H9 (cell line): ENCODE results near the gene CHPF. TPM values are rescaled to one million over a fixed set of nuclear protein-coding genes. Genes with fewer than 3 reads are reported as not detected.

Experiments
- DNase-seq: peaks from one replicate; pipeline ENCODE4 v3.0.0-alpha.2; 2017
- H2AFZ ChIP-seq: one replicate; pipeline ENCODE4 v1.6.1; 2013; ENCODE audit warnings: mild to moderate bottlenecking, low read length, control low read depth, moderate library complexity
- H2AK5ac ChIP-seq: 2 replicates; pipeline ENCODE4 v1.6.1; 2013; ENCODE audit warnings: low read length, control low read depth, mixed read lengths; ENCODE audit not compliant: insufficient read length
- H2BK120ac ChIP-seq: one replicate; pipeline ENCODE4 v1.6.1; 2013; ENCODE audit warnings: low read depth, mild to moderate bottlenecking, low read length, control low read depth, inconsistent platforms; ENCODE audit not compliant: poor library complexity, severe bottlenecking
- H2BK12ac ChIP-seq: 2 replicates; pipeline ENCODE4 v1.6.1; 2013; ENCODE audit warnings: low read length, control low read depth, mixed read lengths, low read depth; ENCODE audit not compliant: insufficient read length
- H2BK15ac ChIP-seq: 2 replicates; pipeline ENCODE4 v1.6.1; 2013; ENCODE audit warnings: low read depth, low read length, control low read depth
- H2BK20ac ChIP-seq: one replicate; pipeline ENCODE4 v1.6.1; 2013; ENCODE audit warnings: low read depth, mild to moderate bottlenecking, low read length, control low read depth, inconsistent platforms; ENCODE audit not compliant: poor library complexity, severe bottlenecking
- H2BK5ac ChIP-seq: 2 replicates; pipeline ENCODE4 v1.6.1; 2013; ENCODE audit warnings: low read length, control low read depth, mixed read lengths; ENCODE audit not compliant: insufficient read length
- H3K14ac ChIP-seq: 2 replicates; pipeline ENCODE4 v1.6.1; 2013; ENCODE audit warnings: low read length, control low read depth; ENCODE audit not compliant: insufficient read depth
- H3K18ac ChIP-seq: 2 replicates; pipeline ENCODE4 v1.6.1; 2013; ENCODE audit warnings: low read depth, mild to moderate bottlenecking, mixed read lengths, low read length, control low read depth; ENCODE audit not compliant: insufficient read length
- H3K23ac ChIP-seq: 2 replicates; pipeline ENCODE4 v1.6.1; 2013; ENCODE audit warnings: low read length, control low read depth, mixed read lengths, low read depth; ENCODE audit not compliant: insufficient read length
- H3K23me2 ChIP-seq: 2 replicates; pipeline ENCODE4 v1.6.1; 2013; ENCODE audit warnings: low read depth, mild to moderate bottlenecking, mixed read lengths, low read length, control low read depth; ENCODE audit not compliant: insufficient read length, poor library complexity, severe bottlenecking
- H3K27ac ChIP-seq: 2 replicates; pipeline ENCODE4 v1.5.1; 2013; ENCODE audit warnings: low read length, control low read depth, mixed read lengths, low read depth; ENCODE audit not compliant: insufficient read length
- H3K27me3 ChIP-seq: 2 replicates; pipeline ENCODE4 v1.6.1; 2013; ENCODE audit warnings: low read length, control low read depth, inconsistent platforms; ENCODE audit not compliant: insufficient read depth
- H3K4ac ChIP-seq: 2 replicates; pipeline ENCODE4 v1.6.1; 2013; ENCODE audit warnings: low read depth, mild to moderate bottlenecking, control low read depth, inconsistent platforms, low read length, moderate library complexity
- H3K4me1 ChIP-seq: 2 replicates; pipeline ENCODE4 v1.6.1; 2013; ENCODE audit warnings: low read length, control low read depth, inconsistent platforms; ENCODE audit not compliant: insufficient read depth
- H3K4me2 ChIP-seq: 2 replicates; pipeline ENCODE4 v1.6.1; 2013; ENCODE audit warnings: low read length, control low read depth, mixed read lengths; ENCODE audit not compliant: insufficient read length, insufficient read depth
- H3K56ac ChIP-seq: 2 replicates; pipeline ENCODE4 v1.6.1; 2013; ENCODE audit warnings: low read depth, mild to moderate bottlenecking, mixed read lengths, low read length, control low read depth; ENCODE audit not compliant: insufficient read length
- H3K79me1 ChIP-seq: 2 replicates; pipeline ENCODE4 v1.6.1; 2013; ENCODE audit warnings: low read depth, mild to moderate bottlenecking, moderate library complexity, low read length, control low read depth, inconsistent platforms; ENCODE audit not compliant: insufficient read depth, poor library complexity, severe bottlenecking
- H3K79me2 ChIP-seq: 2 replicates; pipeline ENCODE4 v1.6.1; 2013; ENCODE audit warnings: low read length, control low read depth, inconsistent platforms; ENCODE audit not compliant: insufficient read depth
- H3K9ac ChIP-seq: 2 replicates; pipeline ENCODE4 v1.6.1; 2013; ENCODE audit warnings: low read length, control low read depth, mixed read lengths; ENCODE audit not compliant: insufficient read length; ENCODE audit errors: extremely low read depth
- H3K9me3 ChIP-seq: one replicate; pipeline ENCODE4 v1.6.1; 2013; ENCODE audit warnings: low read depth, low read length, inconsistent platforms; ENCODE audit not compliant: control insufficient read depth
- H3T11ph ChIP-seq: one replicate; pipeline ENCODE4 v1.6.1; 2013; ENCODE audit warnings: mild to moderate bottlenecking, low read length, control low read depth, inconsistent platforms
- H4K20me1 ChIP-seq: one replicate; pipeline ENCODE4 v1.6.1; 2013; ENCODE audit not compliant: control insufficient read depth, insufficient read length, insufficient read depth
- H4K5ac ChIP-seq: 2 replicates; pipeline ENCODE4 v1.6.1; 2013; ENCODE audit warnings: low read depth, mild to moderate bottlenecking, mixed read lengths, low read length, control low read depth; ENCODE audit not compliant: insufficient read length
- H4K8ac ChIP-seq: replicated peaks from 2 replicates; pipeline ENCODE4 v1.6.1; 2013; ENCODE audit warnings: low read length, control low read depth, mixed read lengths, low read depth; ENCODE audit not compliant: insufficient read length
- H4K91ac ChIP-seq: 2 replicates; pipeline ENCODE4 v1.6.1; 2013; ENCODE audit warnings: low read depth, mild to moderate bottlenecking, moderate library complexity, mixed read lengths, low read length, control low read depth; ENCODE audit not compliant: insufficient read length
- H3K27ac Mint-ChIP-seq, 3 experiments: 2 replicates in 2 of 3; 3 replicates in 1 of 3; pipeline ENCODE4 v1.8.0; 2020 to 2021; ENCODE audit warnings: mixed read lengths in 3 of 3, mild to moderate bottlenecking in 1 of 3, moderate library complexity in 1 of 3
- H3K27me3 Mint-ChIP-seq: 2 replicates; pipeline ENCODE4 v1.8.0; 2021; ENCODE audit warnings: low read depth, mild to moderate bottlenecking, moderate library complexity, mixed read lengths
- H3K36me3 Mint-ChIP-seq, 3 experiments: 2 replicates in 2 of 3; 3 replicates in 1 of 3; pipeline ENCODE4 v1.8.0; 2020 to 2021; ENCODE audit warnings: low read depth in 3 of 3, mixed read lengths in 3 of 3; ENCODE audit not compliant: insufficient read depth in 1 of 3
- H3K4me1 Mint-ChIP-seq, 2 experiments: 2 replicates each; pipeline ENCODE4 v1.8.0; 2020; ENCODE audit warnings: mixed read lengths in 2 of 2
- H3K4me3 Mint-ChIP-seq, 2 experiments: 2 replicates in 1 of 2; 3 replicates in 1 of 2; pipeline ENCODE4 v1.8.0; 2020 to 2021; ENCODE audit warnings: mild to moderate bottlenecking in 2 of 2, mixed read lengths in 2 of 2, moderate library complexity in 1 of 2
- H3K9me3 Mint-ChIP-seq, 2 experiments: 2 replicates in 1 of 2; 3 replicates in 1 of 2; pipeline ENCODE4 v1.8.0; 2020; ENCODE audit warnings: mild to moderate bottlenecking in 2 of 2, mixed read lengths in 2 of 2, moderate library complexity in 1 of 2
- CTCF ChIP-seq: fragments of 200-600 bp; sonication (generic); conservative IDR thresholded peaks from 3 replicates; pipeline ENCODE4 v1.8.0; 2021; ENCODE audit warnings: antibody characterized with exemption, mild to moderate bottlenecking
- WGBS: extraction: QIAGEN DNeasy Blood & Tissue Kit; methylation state at CpG from one replicate; pipeline ENCODE4 v1.1.7; 2013; ENCODE audit warnings: missing lambda C conversion rate, low lambda C conversion rate, mixed read lengths; ENCODE audit not compliant: insufficient read length; ENCODE audit errors: extremely low coverage; 5-methylcytosine and 5-hydroxymethylcytosine counted together
- total RNA-seq: library from RNA; stranded (reverse); gene quantifications from 2 replicates; pipeline ENCODE4 v1.2.1, GENCODE V29; 2021

Gene CHPF
- total RNA-seq, 1 experiment from 2014 or later, result 46.5 TPM

GRCh38 chr2:219548990-219549389 is 5.4 kb upstream of the CHPF start:
- Histone ChIP-seq H3K9me3 (no peaks in the 10 kb centered on the region), H2BK15ac (no peak overlapping the region), H3K4me2 (no peak overlapping the region), H4K91ac (no peak overlapping the region), H3K79me2 (no peaks in the 10 kb centered on the region), H3K4ac (no peak overlapping the region), H3K4me1 (peaks cover 3% of the 10 kb centered on the region; the same call in 1 of the 2 replicates), H3K56ac (no peak overlapping the region), H3T11ph (no peak overlapping the region), H4K8ac (no peak overlapping the region), H3K27me3 (peaks cover 4% of the 10 kb centered on the region; the same call in 1 of the 2 replicates), H2AK5ac (no peak overlapping the region), H3K79me1 (no peaks in the 10 kb centered on the region), H3K27ac (no peak overlapping the region), H3K18ac (no peak overlapping the region), H2BK12ac (no peak overlapping the region), H3K9ac (no peak overlapping the region), H3K23ac (no peak overlapping the region), H2BK20ac (no peak overlapping the region), H3K14ac (no peak overlapping the region), H3K23me2 (peaks cover 18% of the 10 kb centered on the region), H2BK120ac (no peak overlapping the region), H2AFZ (no peak overlapping the region), H4K20me1 (no peaks in the 10 kb centered on the region), H4K5ac (no peak overlapping the region), H2BK5ac (no peak overlapping the region)
- TF ChIP-seq CTCF, result no peak
- H3K4me3 Mint-ChIP-seq, result no peak overlapping the region; a peak in 1 of 5 replicates
- whole genome bisulfite sequencing, result no CpG with 5 or more reads among the region's 18 CpGs
- no peak overlapping the region for H3K27ac Mint-ChIP-seq
- H3K9me3 Mint-ChIP-seq, result peaks cover 0 to 3% of the 10 kb centered on the region in 2 experiments; a peak in 1 of 5 replicates
- peaks cover 19 to 26% of the 10 kb centered on the region in 2 experiments for H3K4me1 Mint-ChIP-seq
- peaks cover 56% of the 10 kb centered on the region for H3K27me3 Mint-ChIP-seq
- no peak for DNase-seq
- H3K36me3 Mint-ChIP-seq, result peaks cover 10 to 26% (median 26%) of the 10 kb centered on the region in 3 experiments; a peak in 6 of 7 replicates
